HL-60 (cell line): ENCODE data around the gene PLK1.

Experiments
- GABPA ChIP-seq: IDR thresholded peaks from 2 replicates; pipeline ENCODE4 v1.6.1; 2012; ENCODE audit warnings: low read depth
- POLR2AphosphoS5 ChIP-seq: IDR thresholded peaks from 2 replicates; pipeline ENCODE4 v1.6.1; 2012; ENCODE audit warnings: low read depth
- REST ChIP-seq: IDR thresholded peaks from 2 replicates; pipeline ENCODE4 v1.6.1; 2012; ENCODE audit warnings: low read depth; ENCODE audit not compliant: insufficient replicate concordance
- TF ChIP-seq, protein P1 (sequence below): IDR thresholded peaks from one replicate; pipeline ENCODE4 v1.5.1; 2011; ENCODE audit warnings: low read length, control low read depth, inconsistent platforms; ENCODE audit not compliant: insufficient read depth

- TF ChIP-seq, protein P1, sequence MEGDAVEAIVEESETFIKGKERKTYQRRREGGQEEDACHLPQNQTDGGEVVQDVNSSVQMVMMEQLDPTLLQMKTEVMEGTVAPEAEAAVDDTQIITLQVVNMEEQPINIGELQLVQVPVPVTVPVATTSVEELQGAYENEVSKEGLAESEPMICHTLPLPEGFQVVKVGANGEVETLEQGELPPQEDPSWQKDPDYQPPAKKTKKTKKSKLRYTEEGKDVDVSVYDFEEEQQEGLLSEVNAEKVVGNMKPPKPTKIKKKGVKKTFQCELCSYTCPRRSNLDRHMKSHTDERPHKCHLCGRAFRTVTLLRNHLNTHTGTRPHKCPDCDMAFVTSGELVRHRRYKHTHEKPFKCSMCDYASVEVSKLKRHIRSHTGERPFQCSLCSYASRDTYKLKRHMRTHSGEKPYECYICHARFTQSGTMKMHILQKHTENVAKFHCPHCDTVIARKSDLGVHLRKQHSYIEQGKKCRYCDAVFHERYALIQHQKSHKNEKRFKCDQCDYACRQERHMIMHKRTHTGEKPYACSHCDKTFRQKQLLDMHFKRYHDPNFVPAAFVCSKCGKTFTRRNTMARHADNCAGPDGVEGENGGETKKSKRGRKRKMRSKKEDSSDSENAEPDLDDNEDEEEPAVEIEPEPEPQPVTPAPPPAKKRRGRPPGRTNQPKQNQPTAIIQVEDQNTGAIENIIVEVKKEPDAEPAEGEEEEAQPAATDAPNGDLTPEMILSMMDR, result no peak
- TF ChIP-seq REST (no peak), GABPA (no peak), POLR2AphosphoS5 (no peak)
These were observed 27.8 kb upstream of the PLK1 start for GRCh38 chr16:23650674-23651416.
